GM18526 (cell line): ENCODE results near the gene DPYSL3.

Experiments used
- POLR2A ChIP-seq: IDR thresholded peaks from 3 replicates; pipeline ENCODE4 v1.6.1; 2011; ENCODE audit not compliant: insufficient read length; ENCODE audit errors: extremely low read depth

The DPYSL3 gene

DNA sequence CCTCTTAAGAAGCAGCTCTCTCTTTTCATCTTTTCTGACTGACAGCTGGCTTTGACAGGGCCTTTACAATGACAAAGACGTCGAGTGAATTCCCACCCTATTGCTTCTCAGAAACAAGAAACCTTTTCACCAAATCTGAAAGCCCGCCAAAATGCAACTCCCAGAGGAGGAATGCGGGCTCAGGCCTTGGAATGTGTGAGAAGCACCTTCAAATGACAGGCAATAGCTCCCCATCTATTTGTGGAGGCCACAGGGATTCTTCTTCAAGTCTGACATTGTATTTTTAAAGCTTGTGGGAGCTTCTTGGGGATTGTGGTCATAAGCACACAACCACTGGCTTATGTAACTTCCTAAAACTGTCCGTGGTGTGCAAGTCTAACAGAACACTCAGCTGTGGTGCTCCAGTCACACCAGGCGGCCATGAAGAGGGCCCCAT lies 72.7 kb downstream of the DPYSL3 start:
- no peak for TF ChIP-seq POLR2A

DNA sequence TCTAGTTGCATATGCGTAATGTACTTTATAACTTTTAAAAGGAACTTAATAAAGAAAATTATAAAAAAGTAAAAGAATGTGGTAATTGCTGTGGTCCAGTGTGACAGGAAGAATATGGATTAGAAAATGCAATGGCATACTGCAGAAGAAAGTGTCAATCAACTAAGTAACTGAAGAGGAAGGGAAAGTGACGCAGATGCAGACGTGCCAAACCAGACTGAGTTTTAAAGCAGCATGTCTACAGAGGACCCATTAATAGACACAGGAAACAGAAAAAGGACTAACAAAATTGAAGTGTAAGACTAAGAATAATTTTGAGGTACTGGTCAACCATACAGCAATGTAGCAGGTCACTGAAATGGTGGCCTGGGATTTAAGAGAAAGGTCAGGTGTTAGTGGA lies 73.3 kb downstream of the DPYSL3 start:
- TF ChIP-seq POLR2A = no peak

DNA sequence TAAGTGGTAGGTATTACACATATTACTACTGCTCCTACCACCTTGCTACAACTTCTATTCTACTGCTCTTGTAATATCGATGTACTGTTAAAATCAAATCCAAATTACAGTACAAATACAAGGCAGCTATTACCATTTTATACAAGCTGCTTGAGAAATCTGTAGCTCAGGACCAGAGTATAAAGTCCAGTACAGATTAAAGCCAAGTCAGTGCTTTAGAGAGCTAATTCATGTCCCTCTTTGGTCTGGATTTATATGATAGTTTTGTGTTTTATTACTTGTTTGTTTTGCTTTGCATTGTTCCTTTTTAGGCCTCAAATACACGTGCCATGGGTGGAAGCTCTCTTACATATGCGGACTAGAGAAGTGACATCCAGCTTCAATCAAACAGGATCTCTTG lies 75.8 kb downstream of the DPYSL3 start:
- no peak for TF ChIP-seq POLR2A

DNA sequence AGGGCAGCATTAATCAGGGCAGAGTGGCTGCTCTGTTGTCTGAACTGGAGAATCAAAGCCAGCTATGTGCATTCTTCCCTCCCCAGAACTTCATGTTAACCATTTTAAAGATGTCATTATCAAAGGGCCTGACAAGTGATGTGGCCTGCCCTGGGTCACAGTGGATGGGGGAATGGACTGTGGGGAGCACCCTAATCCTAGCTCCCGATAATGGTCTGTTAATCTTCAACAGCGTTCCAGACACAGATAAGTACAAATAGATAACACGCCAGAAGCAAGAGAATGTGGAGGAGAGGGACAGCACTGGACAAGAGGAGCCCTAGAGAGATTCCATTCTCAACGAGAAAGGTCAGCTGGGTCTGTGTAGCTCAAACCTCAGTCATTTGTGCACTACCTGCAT lies 77.5 kb downstream of the DPYSL3 start:
- TF ChIP-seq POLR2A = no peak

DNA sequence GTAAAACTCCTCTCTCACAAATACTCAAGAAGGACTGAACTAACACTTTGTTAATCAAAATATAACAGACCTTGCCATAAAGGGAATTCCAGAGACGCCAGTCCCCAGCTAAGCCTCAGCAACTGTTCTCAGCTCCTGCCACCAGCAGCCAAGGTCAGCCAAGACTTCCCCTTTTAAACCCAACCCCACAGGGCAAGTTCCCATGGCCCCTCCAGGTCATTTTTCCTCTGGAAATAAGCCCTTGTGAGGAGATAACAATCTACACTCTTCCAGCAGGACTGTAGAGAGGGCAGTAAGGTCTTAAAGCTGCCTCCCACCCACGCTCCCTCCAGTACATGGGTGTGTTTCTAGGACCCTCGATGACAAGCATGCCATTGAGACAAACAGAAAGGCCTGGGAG lies 78.3 kb downstream of the DPYSL3 start:
- no peak for TF ChIP-seq POLR2A

DNA sequence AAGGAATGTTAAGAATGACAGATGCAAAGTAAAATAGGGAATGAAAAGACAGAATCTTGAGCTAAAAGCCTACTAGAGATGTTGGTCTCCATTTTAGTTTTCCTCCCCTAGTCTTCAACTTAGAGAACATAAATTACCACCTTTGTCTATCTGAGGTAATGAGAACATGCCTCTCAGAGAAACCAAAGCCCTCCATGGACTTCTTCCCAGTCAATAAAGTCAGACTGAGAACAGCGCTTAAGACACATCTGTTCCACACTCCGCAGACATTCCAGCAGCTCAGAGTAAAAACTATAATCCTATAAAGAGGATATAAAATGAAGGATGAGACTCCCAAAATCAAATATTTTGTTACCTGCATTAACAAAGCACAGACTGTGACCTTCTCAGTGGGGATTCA lies 79.2 kb downstream of the DPYSL3 start:
- TF ChIP-seq POLR2A = no peak

DNA sequence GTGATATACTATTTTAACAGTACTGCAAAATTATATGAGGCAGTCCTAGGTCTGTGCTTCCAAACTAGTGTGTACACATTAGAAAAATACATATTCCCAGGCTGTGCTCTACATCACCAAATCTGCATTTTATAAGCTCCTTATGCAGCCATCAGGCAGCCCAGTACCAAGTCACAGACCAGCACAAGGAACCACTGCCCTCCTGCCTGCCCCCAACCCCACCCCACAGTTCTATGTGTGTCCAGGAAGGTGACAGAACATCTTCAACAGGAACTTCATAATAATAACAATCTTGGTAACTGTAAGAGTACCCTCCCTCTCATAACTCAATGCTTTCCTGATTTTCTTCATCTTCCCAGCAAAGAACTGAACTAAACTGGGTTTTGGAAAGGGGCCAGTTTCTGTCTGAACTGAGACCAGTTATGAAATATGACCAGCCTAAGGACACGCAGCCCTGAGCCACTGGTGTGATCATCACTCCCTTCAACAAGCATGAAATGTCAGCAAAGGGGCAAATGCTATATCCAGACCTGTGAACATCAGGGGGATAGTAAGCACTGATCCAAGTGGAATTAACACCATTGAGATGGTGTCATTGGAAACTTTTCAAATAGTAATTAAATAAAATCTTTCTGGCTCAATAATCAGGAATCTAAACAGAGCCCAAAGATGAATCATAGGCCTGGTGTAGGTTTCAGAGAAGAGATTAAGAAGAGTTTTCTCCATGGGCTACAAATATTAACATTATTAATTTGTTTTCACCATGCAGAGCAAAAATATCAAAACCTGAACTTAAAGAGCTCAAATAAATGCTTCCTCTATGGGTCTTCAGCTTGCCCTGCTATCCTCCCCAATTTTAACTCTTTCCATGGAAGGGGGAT lies 82.1 kb downstream of the DPYSL3 start:
- no peak for TF ChIP-seq POLR2A

DNA sequence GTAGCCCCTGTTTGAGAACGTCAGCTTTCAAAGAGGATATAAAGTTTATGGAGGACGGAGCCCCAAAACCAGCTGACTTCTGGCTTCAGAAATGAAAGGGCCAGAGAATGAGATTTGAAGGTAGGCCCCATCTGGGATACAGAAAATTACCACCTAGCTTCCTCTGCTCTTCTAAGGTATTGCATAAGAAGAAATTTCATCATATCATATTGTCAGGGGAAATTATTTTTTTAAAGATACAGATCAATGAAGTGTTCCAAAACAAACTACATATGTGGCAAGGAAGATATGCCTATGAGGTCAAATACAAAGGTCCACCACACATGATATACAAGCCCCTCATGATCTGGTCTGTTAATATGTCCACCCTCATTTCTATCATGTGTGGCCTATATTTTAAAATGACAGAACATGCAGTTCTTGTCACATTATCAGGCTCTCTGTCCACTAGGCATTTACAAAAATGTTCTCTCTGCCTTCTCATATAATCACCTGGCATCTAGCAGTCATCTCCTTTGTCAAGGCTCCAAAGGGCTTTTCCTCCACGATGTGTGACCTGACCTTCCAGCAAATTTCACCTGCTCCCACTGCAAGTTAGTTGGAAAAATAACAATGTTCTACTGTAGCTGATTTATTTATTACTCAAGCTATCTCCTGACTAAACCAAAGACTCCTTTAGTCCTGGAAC lies 83.1 kb downstream of the DPYSL3 start:
- no peak for TF ChIP-seq POLR2A

DNA sequence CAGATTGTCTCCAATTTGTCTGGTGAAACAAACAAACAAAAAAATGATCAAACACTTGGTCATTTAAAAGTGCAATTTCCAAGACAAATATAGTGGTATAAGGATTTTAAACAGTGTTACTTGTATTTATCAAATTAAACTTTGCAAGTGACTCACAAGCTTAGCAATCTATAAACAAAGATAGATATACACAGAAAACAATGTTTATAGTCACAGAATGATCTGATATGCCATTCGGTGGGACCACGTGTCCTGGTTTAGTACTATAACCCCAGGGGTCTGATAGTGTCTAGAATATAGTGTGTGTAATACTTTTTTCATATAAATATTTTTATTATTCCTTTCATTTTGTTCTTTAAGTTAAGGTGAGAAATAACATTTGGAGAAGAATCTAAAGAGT lies 91.3 kb downstream of the DPYSL3 start:
- no peak for TF ChIP-seq POLR2A

DNA sequence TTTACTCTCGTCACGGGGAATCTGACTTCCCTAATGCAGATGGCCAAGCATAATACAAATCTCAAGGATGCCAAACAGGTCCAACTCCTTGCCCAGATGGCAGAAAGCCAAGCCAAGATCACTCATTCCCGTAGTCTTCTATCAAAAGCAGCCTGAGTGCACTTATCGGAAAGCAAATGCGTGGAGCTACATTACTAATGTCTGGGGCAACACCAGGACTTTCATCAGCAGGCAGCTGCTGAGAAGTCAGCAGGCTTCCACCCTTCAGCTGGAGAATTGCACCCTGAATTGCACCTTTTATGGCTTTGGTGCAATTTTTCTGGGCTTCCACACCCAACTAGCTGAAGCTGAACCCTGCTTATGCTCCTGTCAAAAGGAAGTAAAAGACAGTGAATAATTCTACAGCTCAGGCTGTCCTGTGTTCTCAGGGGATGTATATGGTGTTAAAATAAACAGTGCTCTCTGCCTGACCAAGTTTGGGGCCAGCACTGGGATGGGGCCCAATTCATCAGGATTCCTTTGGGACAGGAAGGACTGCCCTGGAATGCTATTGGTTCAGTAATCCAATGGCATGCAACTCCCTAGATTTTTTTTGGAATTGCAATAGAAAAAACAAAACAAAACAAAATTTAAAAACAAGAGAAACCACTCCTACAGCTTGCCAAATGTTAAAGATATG lies 92.6 kb downstream of the DPYSL3 start:
- TF ChIP-seq POLR2A = no peak

DNA sequence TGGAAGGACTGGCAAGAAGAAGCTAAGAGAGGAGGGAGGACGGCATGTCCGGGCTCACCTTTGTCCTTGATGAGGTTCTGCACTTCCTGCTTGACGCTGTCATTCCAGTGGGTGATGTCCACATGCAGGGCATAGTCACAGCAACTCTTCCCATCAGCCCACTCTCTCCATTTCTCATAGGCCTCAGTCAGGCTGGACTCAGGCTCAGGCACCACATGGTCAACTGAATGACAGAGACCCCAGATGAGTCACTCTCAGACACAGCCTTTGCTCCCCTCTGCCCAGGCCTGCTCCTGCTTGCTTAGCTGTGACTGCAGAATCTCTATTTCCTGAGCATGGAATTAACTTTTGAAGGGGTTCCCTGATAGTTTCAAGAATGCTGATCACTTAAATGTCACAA lies 94.2 kb downstream of the DPYSL3 start:
- no peak for TF ChIP-seq POLR2A

DNA sequence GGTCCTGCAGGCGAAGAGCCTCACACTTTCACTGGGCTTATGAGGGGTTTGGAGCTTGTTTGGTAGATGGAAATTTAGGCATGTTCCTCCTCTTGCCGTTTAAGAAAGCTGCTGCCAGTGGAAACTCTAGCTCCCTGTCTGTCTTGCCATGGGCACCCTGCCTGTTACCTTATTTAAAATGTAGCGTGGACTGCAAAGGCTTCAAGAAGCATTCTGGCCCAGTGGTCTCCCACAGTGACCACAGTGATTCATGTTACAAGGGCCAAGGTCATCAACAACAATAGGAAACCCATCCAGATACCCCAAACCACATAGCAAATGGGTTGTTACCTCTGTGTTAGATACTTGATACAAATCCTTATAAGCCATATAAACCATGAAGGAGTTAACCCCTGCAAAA lies 96.6 kb downstream of the DPYSL3 start:
- no peak for TF ChIP-seq POLR2A

DNA sequence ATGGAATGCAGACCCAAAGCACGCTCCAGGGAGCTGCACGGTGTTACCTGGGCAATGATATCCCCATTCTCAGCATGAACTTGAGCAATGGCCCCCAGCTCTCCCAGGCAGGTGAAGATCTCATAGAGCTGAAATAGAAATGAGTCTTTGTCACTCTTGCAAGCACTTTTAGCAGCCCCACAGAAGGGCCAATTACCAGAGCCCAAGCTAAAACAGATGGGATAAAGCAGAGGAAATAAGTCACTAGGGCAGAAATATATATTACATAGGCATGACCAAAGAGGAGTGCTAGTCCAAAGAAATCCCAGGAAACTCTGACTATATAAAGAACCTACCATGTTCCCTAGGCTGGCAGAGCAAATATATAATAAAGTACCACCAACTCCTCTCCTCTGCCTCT lies 97.3 kb downstream of the DPYSL3 start:
- no peak for TF ChIP-seq POLR2A

DNA sequence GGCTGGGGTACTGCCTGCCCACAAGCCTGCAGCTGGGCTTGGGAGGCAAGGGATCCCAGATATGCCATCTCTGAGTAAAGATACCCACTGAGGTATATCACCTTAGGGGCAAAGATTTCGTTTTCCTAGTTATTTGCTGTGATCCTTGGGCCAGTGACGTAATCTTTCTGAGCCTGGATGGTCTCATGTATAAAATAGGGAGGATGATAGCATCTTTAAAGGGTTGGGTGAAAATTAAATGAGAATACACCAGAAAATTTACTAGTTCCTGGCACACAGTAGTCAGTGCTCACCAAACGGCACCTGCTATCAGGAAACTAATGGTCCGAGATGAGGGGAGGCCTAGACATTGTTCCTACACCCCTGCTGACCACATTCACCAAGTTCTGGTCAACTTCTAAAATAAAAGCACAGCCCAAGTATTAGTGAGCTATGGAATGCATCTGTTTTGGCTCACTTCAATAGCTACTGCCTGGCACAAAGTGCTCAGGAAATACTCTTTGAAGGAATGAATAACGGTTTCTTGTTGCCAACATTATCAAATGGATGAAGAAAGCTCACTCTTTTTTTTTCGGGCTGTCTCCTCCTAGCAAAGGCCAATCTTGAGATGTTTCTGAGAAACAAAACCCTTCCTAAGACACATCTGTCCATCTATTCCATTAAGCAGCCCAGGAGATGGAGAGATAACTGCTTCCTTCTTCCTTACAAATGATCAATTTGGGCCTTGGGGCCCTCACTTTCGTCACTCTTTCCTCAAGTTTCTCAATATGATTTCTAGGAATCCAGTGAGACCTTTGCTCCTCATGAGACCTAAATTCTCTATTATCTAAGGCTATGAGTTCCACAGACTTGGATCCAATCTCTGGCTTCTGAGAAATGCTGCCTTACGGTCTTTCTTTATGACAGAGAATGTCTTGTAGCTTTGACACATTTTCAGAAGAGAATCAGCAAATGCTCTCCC lies 98.2 kb downstream of the DPYSL3 start:
- no peak for TF ChIP-seq POLR2A
